ENCODE results near the gene P4HB.
A peak's percentile ranks its signal among the peaks of the same experiment; 100 is the strongest.

GRCh38 chr17:81860756-81861568 is 627 bp upstream of the P4HB start:
- peak; percentile 87 for TF ChIP-seq MAX (IDR thresholded peaks at IDR 0.05)
- peak; percentile 75; the same call in 1 of the 2 replicates for TF ChIP-seq CREB1 (IDR thresholded peaks at IDR 0.05; ENCODE audit: low read depth)
- TF ChIP-seq REST (IDR thresholded peaks at IDR 0.05; ENCODE audit: low read depth) = no peak
- 0 out of 2 replicates have a peak, but pooled peaks have one; percentile 5 for TF ChIP-seq NFIC (IDR thresholded peaks at IDR 0.05)
- peak; percentile 50; the same call in 1 of the 2 replicates for TF ChIP-seq FOXM1 (IDR thresholded peaks at IDR 0.05; ENCODE audit: borderline replicate concordance, low read depth)
- TF ChIP-seq TEAD4 (IDR thresholded peaks at IDR 0.05) = peak; percentile 6; the same call in 1 of the 2 replicates
- no peak for TF ChIP-seq EP300 (IDR thresholded peaks at IDR 0.05; ENCODE audit: borderline replicate concordance)
- TF ChIP-seq CEBPB (IDR thresholded peaks at IDR 0.05) = peak; percentile 78; the same call in 1 of the 2 replicates
- TF ChIP-seq TAF1 (IDR thresholded peaks at IDR 0.05; ENCODE audit: low read depth) = peak; percentile 93
- no peak; the same call in none of the 2 replicates for TF ChIP-seq TCF12 (IDR thresholded peaks at IDR 0.05; ENCODE audit: low read depth)
- peak; percentile 91; the same call in 1 of the 2 replicates for TF ChIP-seq ZBTB7A (IDR thresholded peaks at IDR 0.05; ENCODE audit: low read depth)
